Stimulated activated CD4-positive, alpha-beta T cell treated with anti-CD3 and anti-CD28 coated beads, Interleukin-15, amount 100 ng/mL, for 48 hours (primary cell): ENCODE data around the gene TIMM10B.
A peak's percentile ranks its signal among the peaks of the same experiment; 100 is the strongest.

Source experiments
- DNase-seq, 2 donors: peaks; one replicate each; pipeline ENCODE4 v3.0.0-alpha.2; 2020; ENCODE audit warnings: low read depth in 2 of 2

Gene TIMM10B

DNA sequence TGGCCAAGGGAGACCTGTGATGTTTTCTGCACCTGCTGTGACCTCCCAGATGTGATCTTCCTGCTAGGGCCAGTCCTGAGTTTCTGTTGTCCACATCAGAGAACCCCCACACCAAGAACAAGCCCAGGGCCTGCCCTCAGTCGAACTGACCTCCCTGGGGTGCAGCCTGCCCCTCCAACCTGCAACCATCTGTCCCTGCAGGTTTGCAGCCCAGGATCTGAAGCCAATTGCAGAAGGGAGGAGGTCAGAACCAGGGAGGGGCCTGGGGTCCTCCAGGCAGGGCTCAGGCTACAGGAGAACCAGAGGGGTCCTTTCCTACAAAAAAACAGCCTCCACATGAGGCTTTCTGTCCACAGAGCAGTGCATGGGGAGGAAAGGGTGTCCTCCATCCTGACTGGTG is 8.4 kb upstream of the TIMM10B start:
- DNase-seq: no peak

DNA sequence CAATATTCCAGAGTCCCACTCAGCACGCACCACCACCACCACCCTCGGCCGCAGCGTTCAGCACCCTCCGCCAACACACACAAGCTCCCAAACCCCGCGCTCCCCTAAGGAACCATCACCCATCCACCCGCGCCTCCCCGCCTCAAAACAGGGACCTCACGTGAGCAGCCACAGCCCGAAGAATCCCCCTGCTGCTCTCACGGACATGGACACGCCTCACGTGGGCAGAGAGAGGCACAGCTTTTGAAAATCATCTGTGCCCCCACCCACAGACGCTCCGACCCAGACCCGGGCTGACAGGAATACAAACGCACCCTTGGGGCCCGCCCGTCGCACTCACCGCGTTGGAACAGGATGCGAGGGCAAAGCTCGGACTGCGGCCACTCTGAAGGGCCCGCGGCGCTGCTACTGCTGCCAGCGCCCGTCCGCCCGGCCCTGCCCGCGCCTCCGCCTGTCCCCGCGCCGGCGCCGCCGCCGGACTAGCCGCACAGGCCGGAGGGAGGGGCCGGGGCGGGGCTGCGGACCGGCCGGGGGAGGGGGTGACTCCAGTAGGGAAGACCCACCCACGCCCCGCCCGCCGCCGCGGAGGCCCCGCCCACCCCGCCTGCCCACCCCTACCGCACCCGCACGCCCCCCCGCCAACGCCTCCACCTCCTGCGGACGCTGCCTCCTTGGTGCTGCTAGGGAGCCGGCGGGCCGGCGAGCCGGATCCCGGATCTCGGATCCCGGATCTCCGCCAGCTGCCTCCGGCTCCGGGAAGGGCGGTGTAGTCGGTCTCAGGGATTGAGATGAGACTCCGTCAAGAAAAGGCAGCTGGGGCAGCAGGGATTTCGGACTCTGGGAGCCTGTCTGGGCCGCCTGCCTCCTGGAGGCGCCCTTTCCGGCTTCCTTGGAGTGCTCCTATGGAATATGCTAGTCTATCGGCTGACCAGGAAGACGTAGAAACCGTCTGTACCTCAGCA is 7.6 kb upstream of the TIMM10B start, which contains the start of gene TRIM3:
TSS of gene TRIM3 (minus strand) at position 491 of the 962 bp plus-strand sequence. CDS start 8,246 bp downstream, outside the sequence.
- DNase-seq: peak; percentile 10 to 42

DNA sequence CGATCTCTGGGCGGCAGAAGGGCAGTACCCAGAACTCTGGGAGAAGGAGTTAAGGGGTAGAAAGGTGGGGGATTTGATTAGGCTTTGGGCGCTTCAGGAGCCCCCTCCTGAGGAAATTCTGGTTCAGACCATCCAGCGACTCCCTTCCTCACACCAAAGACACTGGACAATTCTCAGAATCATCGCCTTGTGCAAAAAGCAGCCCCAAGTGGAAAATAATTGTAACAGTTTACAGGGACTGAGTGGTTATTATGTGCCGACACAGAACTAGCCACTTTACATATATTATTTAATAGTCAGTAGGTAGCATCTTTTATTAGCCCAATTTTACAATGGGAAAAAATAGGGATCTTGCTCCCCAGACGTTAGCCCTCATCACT is 6.9 kb upstream of the TIMM10B start:
- no peak for DNase-seq

DNA sequence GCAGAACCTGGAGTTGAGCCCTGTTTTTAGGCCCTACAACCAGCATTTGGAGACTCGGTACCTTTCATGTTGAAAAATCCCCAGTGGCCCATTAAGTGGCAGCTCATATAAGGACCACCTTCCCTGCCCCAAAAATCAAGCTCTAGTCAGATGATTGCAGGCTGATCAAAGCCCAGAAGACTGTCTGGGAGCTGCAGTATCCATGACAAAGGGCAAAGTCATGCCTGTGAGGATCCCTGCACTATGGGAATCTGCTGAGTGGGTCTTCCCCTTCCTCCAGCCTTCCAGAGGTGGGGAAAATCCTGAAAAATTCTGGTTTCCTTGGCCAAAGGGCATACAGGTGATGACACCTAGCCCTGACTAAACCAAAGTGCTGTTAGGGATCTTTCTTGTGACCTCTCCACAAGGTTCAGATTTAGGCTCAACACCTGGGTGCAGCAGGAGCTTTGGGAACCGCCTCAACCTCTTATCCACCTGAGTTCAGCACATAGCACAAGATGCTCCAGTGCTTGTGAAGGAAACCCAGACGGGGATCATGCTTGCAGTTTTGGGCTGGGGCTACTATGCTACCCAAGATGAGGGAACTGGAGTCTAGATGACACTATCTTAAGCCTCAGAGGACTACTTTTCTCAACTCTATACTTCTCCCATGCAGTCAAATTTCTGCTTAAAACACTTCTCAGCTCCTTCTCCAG is 6.3 kb upstream of the TIMM10B start:
- DNase-seq: no peak

DNA sequence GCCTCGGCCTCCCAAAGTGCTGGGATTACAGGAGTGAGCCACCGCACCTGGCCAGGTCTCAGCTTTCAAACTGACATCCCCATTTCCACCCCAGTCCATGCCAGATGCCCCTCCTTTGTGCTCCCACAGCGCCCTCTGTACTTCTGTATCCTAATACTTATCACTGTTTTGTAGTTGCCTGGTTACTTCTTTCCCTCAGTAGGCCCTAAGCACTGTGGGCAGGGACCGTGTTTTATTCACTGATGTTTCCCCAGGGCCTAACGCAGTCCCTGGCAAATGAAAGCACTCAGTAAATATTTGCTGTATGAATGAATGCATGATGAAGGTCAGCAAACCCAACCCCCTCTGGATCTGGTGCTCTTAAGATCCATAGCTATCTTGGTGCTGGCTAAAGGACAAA is 5.4 kb upstream of the TIMM10B start:
- no peak for DNase-seq

DNA sequence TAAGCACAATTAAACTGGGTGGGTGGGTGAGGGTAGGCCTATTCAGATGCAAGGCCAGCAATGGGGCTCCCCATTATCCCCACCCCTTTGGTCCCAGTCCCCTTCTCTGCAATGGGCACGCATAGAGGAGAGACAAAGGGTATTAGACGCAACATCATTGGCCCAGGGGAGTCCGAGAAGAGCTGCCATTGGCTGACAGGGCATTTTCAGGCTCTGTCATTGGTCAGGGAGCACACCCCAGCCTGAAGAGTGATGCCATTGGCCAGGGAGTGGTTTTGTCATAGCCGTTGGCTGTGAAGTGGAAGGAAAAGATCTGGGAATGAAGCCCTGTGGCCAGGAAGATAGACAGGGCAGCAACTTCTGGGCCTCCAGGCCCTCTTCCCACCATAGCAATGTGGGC is 4.7 kb upstream of the TIMM10B start:
- DNase-seq: no peak

DNA sequence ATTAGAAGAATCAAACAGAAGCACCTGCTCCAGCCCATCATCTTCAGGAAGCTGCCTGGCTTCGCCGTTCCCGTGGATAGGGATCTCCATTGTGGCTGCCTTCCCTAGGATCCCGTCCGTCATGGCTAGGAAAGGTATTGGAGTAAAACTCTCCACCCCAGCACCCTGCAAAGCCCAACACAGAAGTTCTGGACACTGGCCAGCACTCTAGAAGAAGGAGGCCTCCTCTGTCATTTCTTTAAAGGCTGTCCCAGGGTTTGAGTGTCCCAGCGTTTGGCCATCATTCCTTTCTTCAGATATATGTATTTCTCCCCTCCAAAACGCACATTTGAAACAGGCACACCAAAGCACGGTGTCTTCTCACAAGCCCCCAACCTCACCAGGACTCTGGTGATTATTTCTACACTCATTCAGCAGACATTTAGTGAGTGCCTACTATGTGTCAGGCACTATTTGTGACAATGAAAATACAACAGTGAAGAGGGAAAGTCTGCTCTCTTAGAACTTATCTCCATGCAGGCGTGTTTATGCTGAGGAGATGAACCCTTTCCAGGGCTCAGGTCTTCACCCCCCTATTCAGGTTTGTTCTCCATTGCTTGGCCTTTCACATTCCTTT is 894 bp upstream of the TIMM10B start:
- no peak for DNase-seq

DNA sequence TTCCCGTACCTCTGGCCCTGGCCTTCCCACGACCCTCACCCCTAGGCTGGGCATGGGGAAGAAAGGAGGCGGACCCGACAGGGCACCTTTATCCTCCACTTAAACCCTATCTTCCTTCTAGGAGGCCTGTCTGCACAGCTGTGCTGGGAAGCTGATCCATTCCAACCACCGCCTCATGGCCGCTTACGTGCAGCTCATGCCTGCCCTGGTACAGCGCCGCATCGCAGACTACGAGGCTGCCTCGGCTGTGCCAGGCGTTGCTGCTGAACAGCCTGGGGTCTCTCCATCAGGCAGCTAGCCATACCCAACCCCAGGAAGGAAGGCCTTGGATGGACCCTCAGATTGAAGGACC is 599 bp downstream of the TIMM10B start:
- DNase-seq: peak in 1 of 2 donors; percentile 5

DNA sequence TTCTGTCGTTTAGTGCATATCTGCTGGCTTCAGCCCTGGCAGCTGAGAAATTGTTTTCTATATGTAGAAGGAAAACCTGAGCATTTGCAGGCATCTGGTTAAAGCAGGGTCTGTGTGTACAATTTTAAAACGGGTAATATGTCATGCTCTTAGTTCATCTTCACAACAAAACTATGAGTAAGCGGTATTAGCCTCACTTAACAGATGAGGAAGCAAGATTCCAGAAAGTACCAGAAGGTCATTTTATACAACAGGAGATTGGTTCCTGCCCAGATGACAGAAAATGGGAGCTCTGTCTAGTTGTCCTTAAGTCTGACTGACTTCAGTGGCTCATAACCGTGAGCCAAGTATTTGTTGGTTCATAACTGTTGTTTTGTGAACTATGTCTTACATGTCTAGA is 1.1 kb downstream of the TIMM10B start:
- DNase-seq: no peak

DNA sequence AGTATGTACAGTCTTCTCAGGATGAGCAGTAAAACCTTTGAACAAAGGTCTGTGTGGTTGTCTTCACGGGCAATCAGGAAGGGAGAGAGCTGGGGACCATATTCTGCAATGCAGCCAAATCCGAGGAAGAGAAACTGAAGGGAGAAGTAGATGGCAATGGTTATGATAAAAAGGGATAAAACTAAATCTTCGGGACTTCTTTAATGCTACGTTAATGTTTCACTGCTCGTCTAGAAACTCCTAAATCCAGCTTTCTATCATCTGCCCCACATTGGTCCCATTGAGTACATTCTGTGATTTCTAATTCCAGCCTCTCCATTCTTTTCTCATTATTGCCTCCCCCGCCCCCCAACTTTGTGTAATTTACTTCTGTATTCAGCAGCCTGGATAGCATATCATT is 1.7 kb downstream of the TIMM10B start:
- DNase-seq: no peak

DNA sequence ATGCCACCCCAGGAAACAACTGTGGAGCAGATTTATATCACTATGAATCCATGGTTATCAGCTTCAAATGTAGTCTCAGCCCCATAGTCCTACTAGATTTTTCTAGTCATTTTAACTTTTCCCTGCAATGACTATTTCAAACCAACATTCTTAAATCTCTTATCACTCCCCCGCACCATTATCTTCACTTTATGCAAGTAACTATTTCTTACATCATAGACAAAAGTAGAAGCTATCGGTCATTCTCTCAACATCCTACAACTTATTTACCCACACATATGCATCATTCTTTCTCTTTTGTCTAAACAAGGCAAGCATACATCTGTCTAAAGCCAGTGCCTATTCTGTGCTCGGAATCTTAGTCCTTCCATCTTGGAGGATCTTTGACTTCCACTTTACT is 4.4 kb downstream of the TIMM10B start:
- no peak for DNase-seq

DNA sequence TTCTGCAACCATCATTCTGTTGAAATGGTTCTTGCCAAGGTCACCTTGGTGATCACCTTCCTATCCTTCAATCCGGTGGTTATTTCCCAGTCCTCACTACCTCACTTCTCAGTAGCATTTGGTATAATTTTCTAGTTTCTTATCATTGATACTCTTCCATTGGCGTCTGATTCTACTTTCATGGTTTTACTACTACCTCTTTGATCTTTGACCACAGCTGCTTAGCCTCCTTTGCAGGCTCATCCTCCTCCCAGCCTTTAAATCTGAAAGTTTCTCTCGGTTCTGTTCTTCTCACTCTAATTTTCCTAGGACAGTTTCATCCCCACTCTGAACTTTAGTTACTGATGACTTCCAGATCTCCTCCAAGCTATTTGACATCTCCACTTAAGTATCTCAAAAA is 5.0 kb downstream of the TIMM10B start:
- no peak for DNase-seq

DNA sequence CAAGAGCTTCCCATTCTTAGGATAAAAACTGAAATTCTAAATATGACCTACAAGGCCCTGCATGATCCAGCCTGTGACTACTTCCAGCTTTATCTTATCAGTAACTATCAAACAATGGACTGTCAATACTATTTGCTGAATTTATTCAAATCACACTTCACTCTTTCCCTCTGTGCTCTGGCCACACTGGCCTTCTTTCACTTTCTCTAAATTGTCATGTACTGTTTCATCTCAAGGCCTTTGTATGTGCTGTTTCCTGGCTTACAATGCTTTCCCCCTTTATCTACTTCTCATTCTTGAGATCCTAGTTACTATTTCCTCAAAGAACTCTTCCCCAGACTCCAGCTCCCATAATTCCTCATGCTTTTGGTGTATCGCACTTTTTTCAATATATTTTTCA is 5.6 kb downstream of the TIMM10B start:
- DNase-seq: no peak

DNA sequence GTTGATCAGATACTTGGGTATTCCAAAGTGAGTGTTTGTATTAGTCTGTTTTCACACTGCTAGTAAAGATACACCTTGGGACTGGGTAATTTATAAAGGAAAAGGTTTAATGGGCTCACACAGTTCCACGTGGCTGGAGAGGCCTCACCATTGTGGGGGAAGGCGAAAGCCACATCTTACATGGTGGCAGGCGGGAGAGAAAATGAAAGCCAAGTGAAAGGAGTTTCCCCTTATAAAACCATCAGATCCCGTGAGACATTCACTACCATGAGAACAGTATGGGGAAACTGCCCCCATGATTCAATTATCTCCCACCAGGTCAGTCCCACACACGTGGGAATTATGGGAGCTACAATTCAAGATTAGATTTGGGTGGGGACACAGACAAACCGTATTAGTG is 7.0 kb downstream of the TIMM10B start:
- no peak for DNase-seq

DNA sequence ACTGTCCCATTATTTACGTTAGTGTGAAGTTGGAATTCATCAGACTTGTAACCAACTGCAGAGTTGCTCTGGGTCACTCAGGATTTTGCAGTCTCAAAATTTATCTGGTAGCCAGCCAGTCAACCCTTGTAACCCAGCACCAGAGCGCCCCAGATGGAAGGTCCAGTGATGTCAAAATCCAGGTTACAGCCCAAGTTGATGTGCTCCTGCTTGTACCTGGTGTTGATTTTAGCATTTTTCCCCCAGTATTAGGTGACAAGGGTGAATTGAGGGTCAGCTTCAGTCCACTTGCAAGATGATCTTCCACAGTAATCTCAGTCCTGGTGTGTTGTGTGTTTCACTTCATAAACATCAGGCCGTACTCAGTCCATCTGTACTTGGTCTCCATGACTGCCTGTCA is 7.5 kb downstream of the TIMM10B start:
- DNase-seq: no peak

DNA sequence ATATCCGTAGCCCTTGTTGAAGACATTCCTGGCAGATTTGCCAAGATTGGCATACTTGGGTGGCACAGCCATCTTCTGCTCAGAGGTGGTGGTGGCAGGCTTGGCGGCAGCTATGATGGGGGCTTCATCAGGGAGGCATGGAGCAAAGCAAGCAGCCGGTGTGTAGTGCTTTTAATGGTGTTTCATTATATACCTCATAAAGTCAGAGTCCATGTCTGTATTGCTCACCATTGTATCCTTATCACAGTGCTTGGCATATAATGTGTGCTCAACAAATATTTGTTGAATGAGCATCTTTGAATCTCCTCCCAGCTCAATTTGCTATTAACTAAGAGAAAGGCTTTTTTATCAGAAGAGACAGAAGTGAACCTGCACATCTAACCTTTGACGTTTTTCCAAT is 8.0 kb downstream of the TIMM10B start:
- no peak for DNase-seq

DNA sequence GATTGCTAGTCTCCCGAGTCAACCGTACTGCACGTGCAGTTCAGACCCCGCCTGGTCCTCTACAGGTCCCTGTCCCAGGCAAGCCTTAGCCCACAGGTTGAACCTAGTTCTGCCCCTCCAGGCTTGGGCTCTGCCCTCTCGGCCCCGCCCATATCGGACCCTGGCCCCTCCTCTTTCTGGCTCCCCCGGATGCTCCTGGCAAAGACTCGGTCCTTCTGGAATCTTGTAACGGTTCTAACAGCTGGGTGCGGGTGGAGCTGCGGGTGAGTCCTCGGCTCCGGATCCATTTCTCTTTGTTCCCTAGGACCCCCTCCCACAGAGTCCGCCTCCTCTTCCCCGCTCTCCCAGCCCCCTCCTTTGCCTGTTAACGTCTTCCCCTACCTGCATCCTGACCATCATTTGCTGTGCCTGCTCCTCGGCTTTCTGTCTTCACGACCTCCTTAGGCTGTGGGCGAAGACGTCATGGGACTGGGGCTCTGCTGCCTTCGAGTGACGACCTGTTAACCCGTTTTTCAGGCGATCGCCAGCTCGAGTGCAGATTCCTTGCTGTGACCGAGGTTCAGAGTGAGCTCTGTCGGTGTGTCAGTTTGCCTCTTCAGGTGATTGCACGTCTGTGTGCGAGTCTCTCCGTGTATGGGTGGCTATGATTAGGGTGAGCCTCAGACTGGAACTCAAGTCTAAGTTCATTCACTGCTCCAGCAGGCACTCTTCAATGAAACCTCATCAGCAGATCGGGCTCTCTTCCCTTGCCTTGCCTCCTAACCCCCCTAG is 16.0 kb downstream of the TIMM10B start, which contains the start of gene DNHD1:
TSS of gene DNHD1 (plus strand) at position 212 of the 771 bp plus-strand sequence. CDS start 936 bp downstream, outside the sequence.
- DNase-seq: no peak

DNA sequence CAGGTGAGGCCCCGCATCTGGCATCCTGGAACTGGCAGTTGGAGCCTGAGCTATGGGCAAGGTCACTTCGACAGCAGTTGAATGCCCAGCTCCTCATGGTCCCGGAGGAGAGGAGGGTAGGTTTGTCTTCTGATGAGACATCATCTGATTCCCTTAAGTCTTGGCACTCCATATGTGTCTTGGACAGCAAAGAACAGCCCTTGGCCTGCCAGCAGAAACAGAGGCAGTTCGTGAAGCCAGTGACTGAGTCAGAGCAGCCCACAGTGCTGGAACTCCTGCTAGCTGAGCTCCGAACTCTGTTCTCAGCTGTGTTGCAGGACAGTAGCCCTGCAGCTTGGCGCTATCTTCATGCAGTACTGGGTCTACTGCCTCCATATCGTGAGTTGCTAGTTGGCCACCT is 16.8 kb downstream of the TIMM10B start:
- no peak for DNase-seq

DNA sequence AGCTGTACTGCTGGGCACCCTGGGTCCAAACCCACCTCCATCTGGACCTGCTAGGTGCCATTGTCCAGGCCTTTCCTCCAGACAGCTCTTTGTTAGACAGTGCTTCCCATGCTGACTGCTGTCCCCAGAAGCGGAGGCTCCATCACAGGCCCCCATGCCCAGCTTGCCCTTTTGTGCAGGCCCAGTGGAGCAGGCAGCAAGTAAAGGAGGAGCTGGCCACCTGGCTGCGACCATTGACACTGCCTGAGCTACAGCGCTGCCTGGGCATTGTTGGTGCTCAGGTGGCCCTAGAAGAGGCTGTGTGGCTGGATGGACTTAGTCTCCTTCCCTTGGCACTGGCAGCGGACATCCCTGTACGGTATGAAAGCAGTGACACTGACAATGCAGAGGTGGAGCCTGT is 17.2 kb downstream of the TIMM10B start:
- DNase-seq: no peak

DNA sequence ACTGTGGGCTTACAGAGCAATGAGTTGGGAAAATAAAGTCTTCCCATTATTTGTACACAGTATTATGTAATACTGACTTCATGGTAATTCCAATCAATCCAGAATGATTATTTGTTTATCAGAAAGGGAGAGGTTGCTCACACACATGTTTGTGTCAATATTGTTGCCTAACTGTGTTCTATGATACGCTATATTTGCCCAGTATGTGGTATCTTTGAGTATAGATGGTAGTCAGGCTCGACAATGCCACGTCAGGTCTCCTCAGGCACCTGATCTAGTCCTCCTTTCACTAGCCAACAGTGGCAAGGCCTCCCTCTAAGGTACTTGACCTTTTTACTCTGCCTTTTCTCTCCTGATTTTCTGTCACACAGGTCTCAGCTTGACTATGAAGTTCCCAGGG is 21.1 kb downstream of the TIMM10B start:
- DNase-seq: no peak

DNA sequence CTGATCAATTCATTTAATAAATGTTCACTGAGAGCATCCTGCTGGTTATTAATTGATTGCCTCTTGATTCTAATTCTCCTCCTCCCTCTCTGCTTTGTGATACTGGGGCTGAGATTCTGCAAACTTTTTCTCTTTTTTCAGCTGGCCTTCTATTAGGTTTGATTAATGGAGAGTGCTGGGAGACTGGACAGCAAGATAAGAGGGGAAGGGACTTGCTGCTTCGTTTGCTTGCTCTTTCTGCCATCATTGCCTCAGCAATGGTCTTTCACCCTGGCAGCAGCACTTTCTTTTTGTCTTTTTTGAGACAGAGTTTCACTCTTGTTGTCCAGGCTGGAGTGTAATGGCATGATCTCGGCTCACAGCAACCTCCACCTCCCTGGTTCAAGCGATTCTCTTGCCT is 22.9 kb downstream of the TIMM10B start:
- DNase-seq: no peak
